Measurements from ENCODE around the gene SDK1.

Gene SDK1

DNA sequence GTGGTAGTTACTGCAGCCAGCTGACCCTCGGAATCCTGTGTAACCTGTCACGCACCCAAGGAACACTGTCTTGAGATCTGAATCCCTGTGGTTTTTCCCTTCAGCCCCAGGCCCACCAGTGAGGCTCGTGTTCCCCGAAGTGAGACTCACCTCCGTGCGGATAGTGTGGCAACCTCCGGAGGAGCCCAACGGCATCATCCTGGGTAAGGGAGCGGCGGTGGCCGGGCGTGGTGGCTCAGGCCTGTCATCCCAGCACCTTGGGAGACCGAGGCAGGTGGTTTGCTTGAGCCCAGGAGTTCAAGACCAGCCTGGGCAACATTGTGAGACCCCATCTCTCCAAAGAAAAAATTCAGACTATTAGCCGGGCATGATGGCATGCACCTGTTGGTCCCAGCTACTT, 831.2 kb downstream of the SDK1 start:
- Histone ChIP-seq H3K36me3 (ENCODE audit: insufficient read depth, low read length) (no peaks in the 10 kb centered on the region), H3K27ac (ENCODE audit: low read depth, low read length) (no peak overlapping the region), H3K4me3 (ENCODE audit: low read depth in 1 of 2, low read length in 2 of 2) (no peak overlapping the region), H3K4me1 (ENCODE audit: insufficient read depth, low read length) (no peaks in the 10 kb centered on the region), H3K27me3 (ENCODE audit: control insufficient read depth in 1 of 2, insufficient read depth in 2 of 2, low read length in 2 of 2) (no peaks in the 10 kb centered on the region), H3K9me3 (ENCODE audit: low read length) (no peaks in the 10 kb centered on the region), H3K9ac (ENCODE audit: low read length) (no peak overlapping the region)

DNA sequence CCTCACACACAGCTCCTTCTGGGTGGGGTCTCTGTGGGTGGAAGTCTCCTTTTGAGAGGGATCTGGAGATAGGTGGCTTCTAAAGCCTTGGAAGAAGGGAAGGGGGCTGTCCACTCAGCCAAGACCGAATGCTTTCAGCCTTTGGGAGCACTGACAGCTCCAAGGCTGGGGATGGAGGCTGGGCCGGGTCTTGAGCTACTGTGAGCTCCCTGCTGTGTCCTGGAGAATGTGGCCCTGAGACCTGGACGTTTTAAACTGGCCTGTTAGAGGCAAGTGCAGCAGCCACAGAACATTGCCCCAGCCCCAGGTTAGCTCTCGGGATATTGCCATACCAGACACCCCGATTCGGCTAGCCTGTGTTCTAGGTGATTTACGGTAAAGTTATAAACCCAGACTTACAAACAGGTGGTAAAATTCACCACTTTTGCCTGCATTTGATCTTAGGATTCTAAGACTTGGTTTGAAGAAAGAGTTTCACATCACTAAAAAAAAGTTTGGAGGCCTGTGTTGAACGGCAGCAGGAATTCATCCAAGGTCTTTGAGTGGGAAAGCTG, 832.5 kb downstream of the SDK1 start:
- Histone ChIP-seq H3K9ac (ENCODE audit: low read length) (no peak overlapping the region), H3K4me1 (ENCODE audit: insufficient read depth, low read length) (no peaks in the 10 kb centered on the region), H3K27me3 (ENCODE audit: control insufficient read depth in 1 of 2, insufficient read depth in 2 of 2, low read length in 2 of 2) (no peaks in the 10 kb centered on the region), H3K9me3 (ENCODE audit: low read length) (no peaks in the 10 kb centered on the region), H3K4me3 (ENCODE audit: low read depth in 1 of 2, low read length in 2 of 2) (no peak overlapping the region), H3K27ac (ENCODE audit: low read depth, low read length) (no peak overlapping the region), H3K36me3 (ENCODE audit: insufficient read depth, low read length) (no peaks in the 10 kb centered on the region)

DNA sequence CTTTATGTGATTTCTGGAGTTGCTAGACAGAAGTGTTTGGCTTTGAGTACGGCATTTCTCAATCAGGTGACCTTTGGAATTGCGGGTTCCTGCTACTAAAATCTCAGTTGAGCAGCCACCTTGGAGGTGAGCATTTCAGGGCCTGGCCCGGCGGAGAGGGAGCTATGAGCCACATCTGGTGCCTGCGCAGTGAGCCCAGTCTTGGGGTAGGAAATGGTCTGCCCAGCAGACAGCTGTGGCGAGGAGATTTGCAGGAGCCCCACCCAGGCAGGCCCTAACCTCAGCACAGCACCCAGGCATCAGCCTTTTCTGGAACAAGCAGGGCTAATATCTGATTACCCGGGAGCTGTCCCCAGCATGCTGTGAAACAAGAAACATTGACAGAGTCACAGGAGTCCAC, 833.2 kb downstream of the SDK1 start:
- Histone ChIP-seq H3K36me3 (ENCODE audit: insufficient read depth, low read length) (no peaks in the 10 kb centered on the region), H3K9me3 (ENCODE audit: low read length) (no peaks in the 10 kb centered on the region), H3K9ac (ENCODE audit: low read length) (no peak overlapping the region), H3K27ac (ENCODE audit: low read depth, low read length) (no peak overlapping the region), H3K27me3 (ENCODE audit: control insufficient read depth in 1 of 2, insufficient read depth in 2 of 2, low read length in 2 of 2) (no peaks in the 10 kb centered on the region), H3K4me3 (ENCODE audit: low read depth in 1 of 2, low read length in 2 of 2) (no peak overlapping the region), H3K4me1 (ENCODE audit: insufficient read depth, low read length) (no peaks in the 10 kb centered on the region)

DNA sequence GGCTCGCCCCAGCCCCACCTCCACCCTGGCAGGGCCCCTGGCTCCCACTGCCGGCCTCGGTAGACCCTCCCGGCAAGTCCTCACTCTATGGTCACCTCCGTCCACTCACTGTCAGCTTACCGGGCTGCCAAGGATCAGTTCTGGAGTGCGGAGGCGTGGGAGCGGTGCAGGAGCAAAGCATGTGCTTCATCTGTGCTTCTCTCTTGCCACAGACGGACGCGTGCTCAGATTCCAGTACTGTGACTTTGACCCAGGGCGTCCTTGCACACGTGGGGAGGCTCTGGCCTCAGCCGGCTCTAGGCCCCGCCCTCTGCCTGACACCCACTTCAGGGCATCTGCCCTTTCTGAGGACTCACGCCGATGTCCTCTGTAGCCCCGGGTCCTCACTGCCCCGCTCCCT, 833.6 kb downstream of the SDK1 start:
- Histone ChIP-seq H3K27me3 (ENCODE audit: control insufficient read depth in 1 of 2, insufficient read depth in 2 of 2, low read length in 2 of 2) (no peaks in the 10 kb centered on the region), H3K36me3 (ENCODE audit: insufficient read depth, low read length) (no peaks in the 10 kb centered on the region), H3K9ac (ENCODE audit: low read length) (no peak overlapping the region), H3K4me1 (ENCODE audit: insufficient read depth, low read length) (no peaks in the 10 kb centered on the region), H3K27ac (ENCODE audit: low read depth, low read length) (no peak overlapping the region), H3K9me3 (ENCODE audit: low read length) (no peaks in the 10 kb centered on the region), H3K4me3 (ENCODE audit: low read depth in 1 of 2, low read length in 2 of 2) (no peak overlapping the region)

DNA sequence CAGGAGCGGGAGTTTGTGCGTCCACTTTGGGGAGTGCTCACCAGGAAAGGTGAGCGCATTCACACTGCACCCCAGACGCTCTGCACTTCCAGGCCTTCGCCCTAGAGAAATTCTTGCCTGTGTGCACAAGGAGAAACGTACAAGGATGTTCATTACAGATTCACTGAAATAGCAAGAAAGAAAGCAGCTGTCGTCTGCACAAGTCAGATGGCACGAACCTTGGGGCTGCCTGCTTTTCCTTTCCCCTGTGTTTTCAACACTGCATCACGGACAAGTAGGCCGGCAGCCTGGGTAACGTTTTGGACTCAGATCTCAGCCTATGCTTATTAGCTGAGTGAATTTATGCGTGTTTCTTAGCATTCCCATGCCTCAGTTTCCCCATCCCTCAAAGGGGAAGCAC, 834.2 kb downstream of the SDK1 start:
- H3K4me3 ChIP-seq (ENCODE audit: low read depth in 1 of 2, low read length in 2 of 2), result no peak overlapping the region
- peaks cover 2% of the 10 kb centered on the region for H3K4me1 ChIP-seq (ENCODE audit: insufficient read depth, low read length)
- no peaks in the 10 kb centered on the region for H3K27me3 ChIP-seq (ENCODE audit: control insufficient read depth in 1 of 2, insufficient read depth in 2 of 2, low read length in 2 of 2)
- H3K9ac ChIP-seq (ENCODE audit: low read length), result no peak overlapping the region
- H3K36me3 ChIP-seq (ENCODE audit: insufficient read depth, low read length), result no peaks in the 10 kb centered on the region
- no peak overlapping the region for H3K27ac ChIP-seq (ENCODE audit: low read depth, low read length)
- H3K9me3 ChIP-seq (ENCODE audit: low read length), result no peaks in the 10 kb centered on the region

DNA sequence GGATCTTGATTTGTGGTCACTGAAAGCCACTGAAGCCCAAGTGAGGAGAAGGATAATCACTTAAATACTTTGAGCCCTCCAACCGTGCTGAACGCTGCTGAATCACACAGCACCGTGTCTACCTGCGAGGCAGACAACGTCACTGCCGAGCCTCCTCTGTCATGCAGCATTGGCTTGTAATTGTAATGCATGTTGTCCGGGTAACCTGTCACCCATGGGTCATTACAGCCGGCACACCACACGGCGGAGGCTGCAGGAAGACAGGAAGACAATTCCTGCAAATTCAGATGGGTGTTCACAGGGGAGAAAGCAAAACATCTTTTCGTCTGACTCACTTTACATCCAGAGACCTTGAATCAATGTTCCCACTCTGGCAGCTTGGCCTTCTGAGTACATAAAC, 835.0 kb downstream of the SDK1 start:
- H3K27me3 ChIP-seq (ENCODE audit: control insufficient read depth in 1 of 2, insufficient read depth in 2 of 2, low read length in 2 of 2), result no peaks in the 10 kb centered on the region
- H3K9ac ChIP-seq (ENCODE audit: low read length), result no peak overlapping the region
- no peak overlapping the region for H3K4me3 ChIP-seq (ENCODE audit: low read depth in 1 of 2, low read length in 2 of 2)
- no peaks in the 10 kb centered on the region for H3K9me3 ChIP-seq (ENCODE audit: low read length)
- H3K4me1 ChIP-seq (ENCODE audit: insufficient read depth, low read length), result peaks cover 9% of the 10 kb centered on the region
- H3K27ac ChIP-seq (ENCODE audit: low read depth, low read length), result no peak overlapping the region
- no peaks in the 10 kb centered on the region for H3K36me3 ChIP-seq (ENCODE audit: insufficient read depth, low read length)

DNA sequence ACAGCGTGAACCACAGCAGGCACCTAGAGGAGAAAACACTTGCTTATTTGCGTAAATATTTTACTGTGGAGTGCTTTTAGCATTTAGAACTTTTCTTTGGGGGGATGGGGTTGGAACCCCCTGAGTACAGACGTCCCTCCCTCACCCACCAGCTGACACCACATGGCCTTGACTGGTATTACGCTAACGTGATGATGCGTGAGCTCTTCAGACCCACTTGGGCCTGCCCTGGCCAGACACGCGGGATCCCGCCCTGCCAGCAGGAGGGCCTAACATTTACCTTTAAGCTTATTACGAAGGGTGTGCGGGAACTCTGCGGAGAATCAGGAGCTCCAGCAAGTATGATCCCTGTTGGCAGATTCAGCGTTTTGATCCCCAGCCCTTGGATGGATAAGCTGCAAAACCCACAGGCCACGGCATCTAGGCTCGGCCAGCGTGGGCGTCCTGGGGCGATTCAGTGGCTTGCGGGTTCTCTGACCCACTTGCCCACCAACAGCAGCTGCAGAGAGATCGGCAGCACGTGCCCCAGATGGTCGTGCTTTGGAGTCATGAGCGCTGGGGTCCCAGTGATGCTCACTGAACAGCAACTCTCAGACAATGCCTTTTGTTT, 835.6 kb downstream of the SDK1 start:
- no peak overlapping the region for H3K9ac ChIP-seq (ENCODE audit: low read length)
- no peak overlapping the region for H3K4me3 ChIP-seq (ENCODE audit: low read depth in 1 of 2, low read length in 2 of 2)
- no peak overlapping the region for H3K27ac ChIP-seq (ENCODE audit: low read depth, low read length)
- H3K27me3 ChIP-seq (ENCODE audit: control insufficient read depth in 1 of 2, insufficient read depth in 2 of 2, low read length in 2 of 2), result no peaks in the 10 kb centered on the region
- H3K36me3 ChIP-seq (ENCODE audit: insufficient read depth, low read length), result no peaks in the 10 kb centered on the region
- peaks cover 10% of the 10 kb centered on the region for H3K4me1 ChIP-seq (ENCODE audit: insufficient read depth, low read length)
- no peaks in the 10 kb centered on the region for H3K9me3 ChIP-seq (ENCODE audit: low read length)

DNA sequence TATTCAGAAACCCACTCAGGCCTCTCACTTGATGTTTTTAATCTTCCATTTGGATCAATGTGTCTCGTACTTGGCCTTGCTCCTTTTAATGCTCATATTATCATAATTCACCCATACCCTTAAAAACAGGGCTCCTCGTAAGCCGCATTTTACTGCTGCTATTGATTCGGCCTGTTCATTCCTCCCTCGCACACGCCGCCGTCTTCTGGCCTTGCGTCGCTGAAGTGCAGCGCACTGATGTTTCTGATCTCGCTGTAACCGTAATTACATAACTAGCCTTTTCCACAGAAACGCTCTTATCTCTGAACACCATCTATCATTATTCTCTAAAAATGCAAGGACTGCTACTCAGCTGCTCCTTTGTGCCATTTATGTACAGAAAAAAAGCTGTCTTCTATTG, 836.5 kb downstream of the SDK1 start:
- no peaks in the 10 kb centered on the region for H3K36me3 ChIP-seq (ENCODE audit: insufficient read depth, low read length)
- H3K9ac ChIP-seq (ENCODE audit: low read length), result no peak overlapping the region
- H3K9me3 ChIP-seq (ENCODE audit: low read length), result no peaks in the 10 kb centered on the region
- H3K27me3 ChIP-seq (ENCODE audit: control insufficient read depth in 1 of 2, insufficient read depth in 2 of 2, low read length in 2 of 2), result no peaks in the 10 kb centered on the region
- H3K4me1 ChIP-seq (ENCODE audit: insufficient read depth, low read length), result peaks cover 10% of the 10 kb centered on the region
- no peak overlapping the region for H3K27ac ChIP-seq (ENCODE audit: low read depth, low read length)
- no peak overlapping the region for H3K4me3 ChIP-seq (ENCODE audit: low read depth in 1 of 2, low read length in 2 of 2)

DNA sequence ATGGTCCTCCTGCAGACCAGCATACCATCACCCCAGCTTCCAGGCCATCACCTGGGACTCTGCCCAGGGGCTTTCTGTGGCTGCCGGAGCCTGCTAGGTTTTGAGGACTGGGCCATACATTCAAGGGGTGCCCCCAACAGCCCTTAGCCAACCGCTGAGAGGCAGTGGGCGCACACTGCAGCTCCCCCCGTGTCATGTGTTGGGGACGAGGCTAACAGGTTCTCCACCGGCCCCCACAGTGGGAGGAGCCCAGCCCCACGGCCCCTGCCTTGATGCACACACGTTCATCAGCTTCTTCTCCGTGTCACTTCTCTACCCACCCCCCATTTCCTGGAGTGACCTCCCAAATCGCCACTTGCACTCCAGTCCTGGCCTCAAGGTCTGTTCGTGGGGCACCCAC, 837.8 kb downstream of the SDK1 start:
- no peaks in the 10 kb centered on the region for H3K9me3 ChIP-seq (ENCODE audit: low read length)
- no peak overlapping the region for H3K4me3 ChIP-seq (ENCODE audit: low read depth in 1 of 2, low read length in 2 of 2)
- H3K9ac ChIP-seq (ENCODE audit: low read length), result no peak overlapping the region
- H3K4me1 ChIP-seq (ENCODE audit: insufficient read depth, low read length), result peaks cover 10% of the 10 kb centered on the region
- no peak overlapping the region for H3K27ac ChIP-seq (ENCODE audit: low read depth, low read length)
- H3K27me3 ChIP-seq (ENCODE audit: control insufficient read depth in 1 of 2, insufficient read depth in 2 of 2, low read length in 2 of 2), result no peaks in the 10 kb centered on the region
- H3K36me3 ChIP-seq (ENCODE audit: insufficient read depth, low read length), result no peaks in the 10 kb centered on the region

DNA sequence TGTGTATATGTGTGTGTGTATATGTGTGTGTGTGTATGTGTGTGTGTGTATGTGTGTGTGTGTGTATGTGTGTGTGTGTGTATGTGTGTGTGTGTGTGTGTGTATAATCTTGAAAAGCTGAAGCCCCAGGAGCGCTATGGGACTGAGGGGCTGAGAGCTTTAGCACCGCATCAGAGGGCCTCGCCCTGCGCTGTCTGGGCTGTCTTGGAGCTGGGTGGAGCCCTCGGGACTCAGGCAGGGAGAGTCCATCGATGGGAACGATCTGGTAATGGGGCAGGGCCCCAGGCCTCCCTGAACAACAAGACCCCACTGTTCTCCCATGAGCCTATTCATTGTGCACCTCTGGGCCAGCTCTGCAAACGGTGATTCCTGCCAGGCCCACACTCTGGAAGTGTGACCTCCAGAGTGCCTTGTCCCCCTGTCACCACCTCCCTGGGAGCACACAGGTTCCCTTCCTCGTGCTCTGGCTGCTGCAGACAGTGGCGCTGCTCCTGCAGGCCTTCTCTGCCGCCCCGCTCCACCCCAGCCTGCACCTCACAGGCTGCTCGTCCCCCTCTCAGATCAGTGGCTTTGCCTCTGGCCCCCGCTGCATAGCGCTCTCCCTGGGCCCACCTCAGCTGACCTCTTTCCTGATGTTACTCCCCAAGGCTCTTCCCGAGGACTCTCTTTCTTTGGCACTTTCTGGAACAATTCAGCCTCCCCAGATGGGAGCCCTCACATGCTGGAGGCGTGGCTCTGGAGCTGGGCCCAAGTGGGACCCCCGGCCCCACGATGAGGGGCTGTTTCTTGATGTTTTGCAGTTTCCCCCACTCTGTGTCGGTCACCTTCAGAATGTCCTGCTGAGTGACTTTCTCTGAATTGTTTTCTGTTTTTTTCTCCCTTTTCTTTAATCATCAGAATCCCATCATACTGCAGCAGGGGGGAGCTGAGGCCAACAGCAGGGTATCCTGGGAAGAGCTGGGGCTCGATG, 838.9 kb downstream of the SDK1 start:
- H3K9ac ChIP-seq (ENCODE audit: low read length), result no peak overlapping the region
- H3K4me3 ChIP-seq (ENCODE audit: low read depth in 1 of 2, low read length in 2 of 2), result no peak overlapping the region
- no peak overlapping the region for H3K27ac ChIP-seq (ENCODE audit: low read depth, low read length)
- no peaks in the 10 kb centered on the region for H3K27me3 ChIP-seq (ENCODE audit: control insufficient read depth in 1 of 2, insufficient read depth in 2 of 2, low read length in 2 of 2)
- H3K9me3 ChIP-seq (ENCODE audit: low read length), result no peaks in the 10 kb centered on the region
- H3K36me3 ChIP-seq (ENCODE audit: insufficient read depth, low read length), result no peaks in the 10 kb centered on the region
- H3K4me1 ChIP-seq (ENCODE audit: insufficient read depth, low read length), result peaks cover 16% of the 10 kb centered on the region

DNA sequence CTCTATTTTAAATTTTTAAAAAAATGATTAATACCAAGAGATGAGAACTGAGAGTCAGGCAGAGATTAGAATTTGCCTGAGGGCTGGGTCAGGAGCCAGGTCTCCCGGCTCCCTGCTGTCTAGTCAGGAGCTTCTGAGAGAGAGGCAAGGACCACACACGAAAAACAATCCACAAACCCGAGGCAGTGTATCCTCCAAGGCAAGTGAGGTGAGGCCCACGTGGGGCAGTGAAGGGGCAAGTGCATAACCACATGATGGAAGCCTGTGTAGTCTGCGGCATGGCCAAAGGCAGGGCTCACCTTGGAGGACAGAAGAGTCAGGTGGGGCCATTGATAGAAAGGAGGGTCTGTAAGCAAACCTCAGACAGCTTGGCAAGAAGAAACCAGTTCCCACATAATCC, 839.9 kb downstream of the SDK1 start:
- Histone ChIP-seq H3K27me3 (ENCODE audit: control insufficient read depth in 1 of 2, insufficient read depth in 2 of 2, low read length in 2 of 2) (no peaks in the 10 kb centered on the region), H3K4me1 (ENCODE audit: insufficient read depth, low read length) (peaks cover 21% of the 10 kb centered on the region), H3K27ac (ENCODE audit: low read depth, low read length) (no peak overlapping the region), H3K9ac (ENCODE audit: low read length) (no peak overlapping the region), H3K4me3 (ENCODE audit: low read depth in 1 of 2, low read length in 2 of 2) (no peak overlapping the region), H3K36me3 (ENCODE audit: insufficient read depth, low read length) (no peaks in the 10 kb centered on the region), H3K9me3 (ENCODE audit: low read length) (no peaks in the 10 kb centered on the region)

Data from muscle layer of colon (tissue), 2 donors.